CD4-positive, CD25-positive, alpha-beta regulatory T cell (primary cell): ENCODE measurements around the gene CXCR6. TPM values are rescaled to one million over a fixed set of nuclear protein-coding genes. Genes with fewer than 3 reads are reported as not detected.

Experiments used
- ATAC-seq, 2 donors: fragments of 150-1000 bp; cut with Tn5 transposase; one replicate each; pipeline ENCODE4 v1.10.0; 2021; ENCODE audit warnings: low read depth in 2 of 2, moderate number of reproducible peaks in 2 of 2, moderate library complexity in 1 of 2
- DNase-seq, 3 donors: peaks; one replicate each; pipeline versions ENCODE4 v3.0.0 to v3.0.0-alpha.2; 2012 to 2022; ENCODE audit warnings: mixed read lengths in 1 of 3
- H3K27ac ChIP-seq: one replicate; pipeline ENCODE4 v1.7.0; 2013; ENCODE audit warnings: mild to moderate bottlenecking, low read length; ENCODE audit not compliant: insufficient read depth, poor library complexity, severe bottlenecking
- H3K27me3 ChIP-seq: one replicate; pipeline ENCODE4 v1.7.0; 2013; ENCODE audit warnings: low read length; ENCODE audit not compliant: control insufficient read depth, insufficient read depth
- H3K36me3 ChIP-seq: one replicate; pipeline ENCODE4 v1.7.0; 2013; ENCODE audit warnings: mild to moderate bottlenecking, low read length, moderate library complexity; ENCODE audit not compliant: control insufficient read depth, insufficient read depth
- H3K4me1 ChIP-seq: 2 replicates; pipeline ENCODE4 v1.7.0; 2013; ENCODE audit warnings: mild to moderate bottlenecking, low read length; ENCODE audit not compliant: insufficient read depth, control insufficient read depth, poor library complexity, severe bottlenecking
- H3K4me3 ChIP-seq: one replicate; pipeline ENCODE4 v1.7.0; 2013; ENCODE audit warnings: low read depth, mild to moderate bottlenecking, low read length, moderate library complexity
- H3K9me3 ChIP-seq, 2 experiments: 1 replicate in 1 of 2; 2 replicates in 1 of 2; pipeline ENCODE4 v1.7.0; 2013; ENCODE audit warnings: low read length in 2 of 2, mild to moderate bottlenecking in 1 of 2, moderate library complexity in 1 of 2; ENCODE audit not compliant: control insufficient read depth in 2 of 2
- H3K27ac Mint-ChIP-seq, 3 donors: one replicate each; pipeline ENCODE4 v1.8.0; 2020 to 2022; ENCODE audit warnings: mild to moderate bottlenecking in 3 of 3, mixed read lengths in 3 of 3, moderate library complexity in 2 of 3
- H3K27me3 Mint-ChIP-seq: one replicate; pipeline ENCODE4 v1.8.0; 2022; ENCODE audit warnings: mild to moderate bottlenecking, mixed read lengths
- H3K36me3 Mint-ChIP-seq: one replicate; pipeline ENCODE4 v1.8.0; 2020; ENCODE audit warnings: mixed read lengths
- H3K4me1 Mint-ChIP-seq, 4 donors: one replicate each; pipeline ENCODE4 v1.8.0; 2020 to 2022; ENCODE audit warnings: mixed read lengths in 4 of 4, mild to moderate bottlenecking in 1 of 4
- H3K4me3 Mint-ChIP-seq, 4 donors: one replicate each; pipeline ENCODE4 v1.8.0; 2020 to 2022; ENCODE audit warnings: mild to moderate bottlenecking in 4 of 4, mixed read lengths in 4 of 4, moderate library complexity in 3 of 4
- H3K9me3 Mint-ChIP-seq, 7 donors: one replicate each; pipeline ENCODE4 v1.8.0; 2020 to 2022; ENCODE audit warnings: mixed read lengths in 7 of 7, mild to moderate bottlenecking in 3 of 7, moderate library complexity in 2 of 7
- polyA plus RNA-seq, 4 donors: library from polyadenylated mRNA; unstranded; fragments of 300-500 nt; fragmentation: Illumina TruSeq; gene quantifications; one replicate each; pipeline ENCODE4 v1.2.3, GENCODE V29; 2021
- total RNA-seq: library from RNA; stranded (reverse); gene quantifications from one replicate; pipeline ENCODE4 v1.2.3, GENCODE V29; 2022

Gene CXCR6
- total and polyA plus RNA-seq, 5 donors from 2014 or later = 23.7 to 40.3 (median 25.5) TPM

- H3K9me3 ChIP-seq = no peaks in the 10 kb centered on the region
- Mint-ChIP-seq H3K27me3 (no peaks in the 10 kb centered on the region), H3K4me1 (peaks cover 29 to 67% (median 50%) of the 10 kb centered on the region in 4 donors), H3K4me3 (peak overlapping the region in 1 of 4 donors; percentile 64), H3K36me3 (peaks cover 67% of the 10 kb centered on the region), H3K27ac (peak overlapping the region in 2 of 3 donors; percentile 83 to 89), H3K9me3 (no peaks in the 10 kb centered on the region)
- peaks cover 58% of the 10 kb centered on the region for H3K4me1 ChIP-seq
- H3K36me3 ChIP-seq = peaks cover 80% of the 10 kb centered on the region
- peak overlapping the region; percentile 71 for H3K27ac ChIP-seq
- no peaks in the 10 kb centered on the region for H3K27me3 ChIP-seq
- no peak overlapping the region for H3K4me3 ChIP-seq
- ATAC-seq = no peak
- DNase-seq = no peak
Observed at GRCh38 chr3:45966371-45966791, 23.1 kb downstream of the CXCR6 start.

- peaks cover 26 to 67% (median 49%) of the 10 kb centered on the region in 4 donors for H3K4me1 Mint-ChIP-seq
- Histone ChIP-seq H3K36me3 (peaks cover 79% of the 10 kb centered on the region), H3K27me3 (no peaks in the 10 kb centered on the region), H3K9me3 (no peaks in the 10 kb centered on the region), H3K4me3 (no peak overlapping the region), H3K4me1 (peaks cover 54% of the 10 kb centered on the region), H3K27ac (peak overlapping the region; percentile 71)
- DNase-seq (no peak), ATAC-seq (no peak)
- no peaks in the 10 kb centered on the region for H3K27me3 Mint-ChIP-seq
- peak overlapping the region in 2 of 3 donors; percentile 56 to 65 for H3K27ac Mint-ChIP-seq
- H3K4me3 Mint-ChIP-seq = peak overlapping the region in 2 of 4 donors; percentile 58 to 60
- H3K9me3 Mint-ChIP-seq = no peaks in the 10 kb centered on the region
- peaks cover 71% of the 10 kb centered on the region for H3K36me3 Mint-ChIP-seq
Observed at GRCh38 chr3:45966950-45967640, 23.8 kb downstream of the CXCR6 start.

DNA sequence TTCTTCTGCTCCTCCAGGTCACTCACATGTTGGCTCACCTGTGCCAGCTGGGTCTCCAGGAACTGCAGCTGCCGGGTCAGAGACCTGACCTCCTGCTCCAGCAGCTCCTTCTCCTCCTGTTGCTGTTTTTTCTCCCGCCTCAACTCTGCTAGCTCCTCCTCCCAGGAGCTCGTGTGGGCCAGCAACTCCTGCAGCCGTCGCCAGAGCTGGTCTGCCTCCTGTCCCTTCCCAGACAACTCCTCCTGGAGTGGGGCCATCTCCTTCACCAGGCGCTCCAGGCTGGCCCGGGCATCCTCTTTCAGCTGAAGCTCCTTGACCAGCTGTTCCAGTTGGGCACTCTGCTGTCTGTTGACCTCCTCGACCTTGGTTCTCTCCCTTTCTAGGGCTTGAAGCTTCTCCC is 24.5 kb downstream of the CXCR6 start:
- ATAC-seq (no peak), DNase-seq (no peak)
- Mint-ChIP-seq H3K36me3 (peaks cover 73% of the 10 kb centered on the region), H3K9me3 (no peaks in the 10 kb centered on the region), H3K27me3 (no peaks in the 10 kb centered on the region), H3K4me3 (peak overlapping the region in 2 of 4 donors; percentile 60 to 80), H3K4me1 (peaks cover 28 to 67% (median 46%) of the 10 kb centered on the region in 4 donors), H3K27ac (peak overlapping the region in 2 of 3 donors; percentile 56 to 65)
- no peaks in the 10 kb centered on the region for H3K9me3 ChIP-seq
- no peaks in the 10 kb centered on the region for H3K27me3 ChIP-seq
- peaks cover 54% of the 10 kb centered on the region for H3K4me1 ChIP-seq
- H3K27ac ChIP-seq = no peak overlapping the region
- H3K4me3 ChIP-seq = no peak overlapping the region
- H3K36me3 ChIP-seq = peaks cover 78% of the 10 kb centered on the region

GRCh38 chr3:45968149-45968548 is 24.9 kb downstream of the CXCR6 start:
- H3K27me3 Mint-ChIP-seq = no peaks in the 10 kb centered on the region
- peaks cover 29 to 71% (median 47%) of the 10 kb centered on the region in 4 donors for H3K4me1 Mint-ChIP-seq
- no peaks in the 10 kb centered on the region for H3K9me3 Mint-ChIP-seq

GRCh38 chr3:45968706-45969105 is 25.4 kb downstream of the CXCR6 start:
- Histone ChIP-seq H3K27me3 (no peaks in the 10 kb centered on the region), H3K4me3 (no peak overlapping the region), H3K36me3 (peaks cover 72% of the 10 kb centered on the region), H3K4me1 (peaks cover 51% of the 10 kb centered on the region), H3K27ac (no peak overlapping the region), H3K9me3 (no peaks in the 10 kb centered on the region)
- H3K9me3 Mint-ChIP-seq = no peaks in the 10 kb centered on the region
- no peak for DNase-seq
- no peaks in the 10 kb centered on the region for H3K27me3 Mint-ChIP-seq
- H3K4me1 Mint-ChIP-seq = peaks cover 29 to 69% (median 48%) of the 10 kb centered on the region in 4 donors
- no peak for ATAC-seq
- H3K27ac Mint-ChIP-seq = peak overlapping the region in 1 of 3 donors; percentile 60
- peak overlapping the region in 1 of 4 donors; percentile 16 for H3K4me3 Mint-ChIP-seq
- peaks cover 74% of the 10 kb centered on the region for H3K36me3 Mint-ChIP-seq

More at GRCh38 chr3:45968149-45968548, 24.9 kb downstream of the CXCR6 start:
- H3K27ac Mint-ChIP-seq = peak overlapping the region in 1 of 3 donors; percentile 56
- H3K27me3 ChIP-seq = no peaks in the 10 kb centered on the region
- no peak overlapping the region for H3K27ac ChIP-seq
- DNase-seq = no peak
- H3K9me3 ChIP-seq = no peaks in the 10 kb centered on the region
- H3K36me3 ChIP-seq = peaks cover 77% of the 10 kb centered on the region
- H3K4me3 Mint-ChIP-seq = peak overlapping the region in 1 of 4 donors; percentile 16
- no peak overlapping the region for H3K4me3 ChIP-seq
- peaks cover 74% of the 10 kb centered on the region for H3K36me3 Mint-ChIP-seq
- ATAC-seq = no peak
- peaks cover 54% of the 10 kb centered on the region for H3K4me1 ChIP-seq

GRCh38 chr3:45969116-45969515 is 25.9 kb downstream of the CXCR6 start:
- H3K36me3 Mint-ChIP-seq = peaks cover 70% of the 10 kb centered on the region
- peaks cover 71% of the 10 kb centered on the region for H3K36me3 ChIP-seq
- no peak overlapping the region for H3K27ac Mint-ChIP-seq
- no peaks in the 10 kb centered on the region for H3K9me3 ChIP-seq
- no peak for ATAC-seq
- peaks cover 25 to 67% (median 45%) of the 10 kb centered on the region in 4 donors for H3K4me1 Mint-ChIP-seq
- no peak overlapping the region for H3K4me3 Mint-ChIP-seq
- H3K27me3 ChIP-seq = no peaks in the 10 kb centered on the region
- DNase-seq = no peak
- no peak overlapping the region for H3K27ac ChIP-seq
- peaks cover 51% of the 10 kb centered on the region for H3K4me1 ChIP-seq
- H3K27me3 Mint-ChIP-seq = no peaks in the 10 kb centered on the region
- no peaks in the 10 kb centered on the region for H3K9me3 Mint-ChIP-seq
- no peak overlapping the region for H3K4me3 ChIP-seq

DNA sequence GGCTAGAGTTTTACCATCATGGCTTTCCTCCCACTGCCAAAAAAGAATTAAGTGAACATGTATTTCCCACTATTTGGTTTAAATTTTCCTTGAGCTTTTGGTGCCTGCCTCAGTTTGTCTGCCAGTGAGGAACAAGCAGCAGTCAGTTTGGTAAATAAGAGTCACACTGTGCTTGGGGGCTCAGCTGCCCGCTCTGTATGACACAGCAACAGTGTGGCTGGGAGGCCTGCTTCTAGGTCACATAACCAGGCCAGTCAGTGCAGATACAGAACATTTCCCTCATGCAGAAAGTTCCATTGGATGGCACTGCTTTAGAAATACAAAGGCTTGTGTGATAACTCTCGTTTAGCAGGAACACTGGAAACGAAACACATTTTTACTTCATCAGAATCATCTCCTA is 26.7 kb downstream of the CXCR6 start:
- H3K36me3 ChIP-seq = peaks cover 68% of the 10 kb centered on the region
- Mint-ChIP-seq H3K4me3 (no peak overlapping the region), H3K27me3 (no peaks in the 10 kb centered on the region), H3K9me3 (no peaks in the 10 kb centered on the region), H3K27ac (no peak overlapping the region), H3K4me1 (peaks cover 24 to 67% (median 45%) of the 10 kb centered on the region in 4 donors), H3K36me3 (peaks cover 66% of the 10 kb centered on the region)
- no peak for DNase-seq
- H3K4me1 ChIP-seq = peaks cover 50% of the 10 kb centered on the region
- no peaks in the 10 kb centered on the region for H3K27me3 ChIP-seq
- no peak for ATAC-seq
- H3K4me3 ChIP-seq = no peak overlapping the region
- H3K27ac ChIP-seq = no peak overlapping the region
- no peaks in the 10 kb centered on the region for H3K9me3 ChIP-seq
